COLO668 (cell line): ENCODE results near the gene OLIG1.
A peak's percentile ranks its signal among the peaks of the same experiment; 100 is the strongest.

Experiments
- DNase-seq: peaks from one replicate; lab custom pipeline; 2025; ENCODE audit not compliant: unreplicated experiment; lab: John Stamatoyannopoulos, UW

OLIG1 gene

DNA sequence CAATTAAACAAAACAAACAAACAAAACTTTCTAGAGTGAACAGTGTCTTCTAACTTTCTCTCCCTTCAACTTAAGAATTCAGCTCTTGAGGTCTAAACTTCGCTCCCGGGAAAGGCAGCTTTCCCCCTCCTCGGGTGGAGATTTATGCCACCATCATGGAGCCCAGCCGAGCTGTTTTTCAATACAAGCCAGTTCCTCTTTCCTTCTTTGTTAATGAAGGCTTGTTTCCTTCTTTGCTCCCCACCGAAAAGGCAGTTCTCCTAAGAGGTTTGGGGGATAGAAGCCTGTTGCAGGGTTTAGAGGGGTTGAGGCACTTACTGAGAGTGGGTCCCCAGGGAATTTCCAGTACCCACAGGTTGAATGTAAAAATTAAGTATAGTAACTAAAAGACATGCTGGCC, 26.5 kb downstream of the OLIG1 start:
- DNase-seq, result no peak

- DNase-seq, result no peak
Observed at GRCh38 chr21:33099131-33099530, 29.2 kb downstream of the OLIG1 start.

DNA sequence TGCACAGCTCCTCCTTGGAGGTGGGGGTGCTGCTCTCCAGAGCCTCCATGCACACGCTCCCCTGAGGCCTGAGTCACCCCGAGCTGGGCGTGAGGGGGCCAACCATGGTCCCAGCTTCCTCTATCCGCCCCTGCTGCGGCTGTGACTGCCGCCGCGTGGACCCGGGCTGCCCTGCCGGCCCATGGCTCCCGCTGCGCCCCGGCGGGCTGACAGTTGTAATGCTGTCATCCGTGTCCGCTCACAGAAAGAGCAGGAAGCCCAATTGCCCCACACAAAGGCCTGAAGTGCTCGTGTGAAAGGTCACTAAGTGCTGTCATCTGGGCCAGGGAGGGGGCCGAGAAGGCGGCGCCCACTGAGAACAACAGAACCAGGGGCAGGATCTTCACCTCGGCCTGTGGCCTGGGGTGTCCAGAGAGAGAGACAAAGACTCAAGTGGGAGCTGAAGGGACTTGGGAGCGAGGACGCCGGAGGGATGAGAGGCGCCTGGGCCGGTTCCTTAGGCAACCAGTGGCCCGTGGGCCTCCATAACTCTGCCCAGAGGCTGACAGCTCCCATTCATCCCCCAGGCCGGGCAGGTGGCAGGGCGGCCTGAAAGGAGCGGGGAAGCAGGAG, 31.5 kb downstream of the OLIG1 start:
- DNase-seq, result peak; percentile 57

DNA sequence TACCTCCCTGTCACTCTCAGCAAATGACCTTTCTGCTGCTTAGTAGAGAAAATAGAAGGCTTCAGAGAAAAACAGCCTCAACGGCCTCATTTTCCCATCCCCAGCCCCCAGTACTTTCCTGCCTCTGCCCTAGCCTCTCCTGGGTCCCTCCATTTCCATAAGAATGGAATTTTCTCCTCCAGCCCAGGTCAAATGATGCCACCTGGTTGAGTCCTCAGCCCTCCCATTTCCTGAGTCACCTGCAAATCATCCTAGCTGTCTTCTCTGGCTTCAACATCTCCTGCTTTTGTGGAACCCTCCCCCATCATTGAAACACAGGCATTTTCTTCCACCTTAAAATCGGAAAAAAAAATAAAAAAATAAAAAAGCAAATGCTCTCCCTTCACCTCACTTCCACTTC, 35.1 kb downstream of the OLIG1 start:
- no peak for DNase-seq

- no peak for DNase-seq
Observed at GRCh38 chr21:33108228-33108627, 38.3 kb downstream of the OLIG1 start.

GRCh38 chr21:33109574-33110339, 39.8 kb downstream of the OLIG1 start:
- DNase-seq, result peak; percentile 71

DNA sequence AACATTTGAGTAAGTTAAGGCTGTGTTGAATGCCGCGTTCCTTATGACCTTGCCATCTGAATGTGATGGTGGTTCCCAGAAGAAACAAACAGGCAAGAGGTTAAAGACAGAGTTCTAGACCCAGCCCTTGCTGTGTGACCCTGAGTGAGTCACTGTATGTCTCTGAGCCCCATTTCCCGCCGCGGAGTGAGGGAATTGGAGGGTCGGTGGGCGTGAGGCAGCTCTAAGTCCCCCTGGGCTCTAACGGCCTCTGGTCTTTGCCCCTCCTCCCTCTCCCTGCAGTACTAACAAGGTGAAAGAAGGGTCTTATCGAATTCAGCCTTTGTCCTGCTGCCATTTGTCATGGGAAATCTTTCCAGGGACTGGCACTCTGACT, 40.4 kb downstream of the OLIG1 start:
- DNase-seq, result no peak

DNA sequence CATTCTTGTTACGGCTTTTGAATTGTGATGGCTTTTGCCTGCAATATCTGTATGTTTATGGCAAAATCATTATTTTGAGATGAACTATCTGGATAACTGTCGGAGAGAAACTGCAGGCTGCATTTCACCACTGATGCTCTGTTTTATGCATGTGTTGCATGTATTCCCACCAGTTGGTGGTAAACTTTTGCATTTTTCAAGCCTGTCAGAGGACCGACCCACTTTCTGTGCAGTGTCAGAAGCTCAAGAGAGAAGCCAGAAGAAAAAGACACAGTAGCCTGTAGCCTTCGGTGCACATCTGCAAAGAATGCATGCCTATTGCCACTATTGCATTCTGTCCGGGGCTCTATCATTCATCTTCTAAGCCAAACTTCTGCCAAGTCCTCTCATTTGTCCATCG, 41.6 kb downstream of the OLIG1 start:
- no peak for DNase-seq

DNA sequence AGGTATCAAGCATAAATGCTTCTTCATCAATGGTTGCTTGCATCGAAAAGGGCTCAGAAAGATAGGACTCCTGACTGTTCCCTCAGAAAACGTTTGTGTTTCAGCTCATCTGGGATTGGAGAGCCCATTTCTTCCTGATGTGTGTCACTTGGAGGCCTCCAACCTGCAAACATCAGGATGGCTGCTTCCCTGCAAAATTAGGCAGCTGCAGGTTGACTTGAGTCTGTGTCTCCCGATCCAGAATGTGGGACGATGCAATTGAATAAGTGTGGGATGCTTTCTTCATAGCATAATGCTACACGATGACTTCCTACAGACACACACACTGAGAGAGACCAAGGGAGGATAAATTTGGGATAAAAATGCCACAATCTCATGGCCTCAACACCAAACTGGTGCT, 42.2 kb downstream of the OLIG1 start:
- DNase-seq, result no peak

DNA sequence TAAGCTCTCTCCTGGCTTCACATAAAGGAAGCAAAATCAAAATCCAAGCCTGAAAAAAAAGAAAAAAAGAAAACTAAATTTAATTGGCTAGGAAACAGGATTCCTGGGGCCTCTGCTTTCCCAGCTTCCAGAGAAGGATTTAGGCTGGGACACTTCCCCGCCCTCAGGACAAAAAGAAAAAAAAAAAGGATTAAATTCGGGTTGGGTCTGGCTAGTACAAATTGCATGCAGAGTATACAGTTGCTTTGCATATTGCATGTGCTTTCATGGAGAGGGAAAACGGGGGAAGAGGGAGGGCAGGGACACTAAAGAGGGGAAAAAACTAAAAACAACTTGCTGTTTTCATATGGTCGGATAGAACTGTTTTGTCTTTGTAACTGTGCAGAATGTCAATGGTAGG, 42.7 kb downstream of the OLIG1 start:
- DNase-seq, result no peak

- no peak for DNase-seq
Observed at GRCh38 chr21:33113131-33113530, 43.2 kb downstream of the OLIG1 start.

- DNase-seq, result no peak
Observed at GRCh38 chr21:33114276-33114675, 44.3 kb downstream of the OLIG1 start.

GRCh38 chr21:33115631-33116510, 45.9 kb downstream of the OLIG1 start:
- DNase-seq, result no peak

DNA sequence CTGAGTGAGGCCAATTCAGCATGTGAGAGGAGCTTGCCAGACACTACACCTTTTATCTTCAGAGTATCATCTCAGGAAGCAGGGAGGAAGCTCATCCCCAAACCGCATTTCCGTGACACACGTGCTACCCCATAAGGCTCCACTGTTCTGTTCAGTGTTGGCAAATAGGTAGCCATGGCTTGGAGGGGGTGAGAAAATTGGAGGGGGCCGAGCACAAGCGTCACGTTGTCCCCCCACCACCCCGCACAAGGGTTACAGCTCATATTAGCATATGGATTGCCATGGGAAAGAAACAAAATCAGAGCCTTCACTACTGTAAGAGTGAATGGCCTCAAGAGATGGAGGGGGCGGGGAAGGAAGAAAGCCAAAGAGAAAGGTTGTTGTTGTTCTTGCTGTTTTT, 46.7 kb downstream of the OLIG1 start:
- DNase-seq, result no peak

- DNase-seq, result no peak
Observed at GRCh38 chr21:33117101-33117888, 47.4 kb downstream of the OLIG1 start.
